GM19035 (cell line): Measurements from ENCODE around the gene ZNF391.
A peak's percentile ranks its signal among the peaks of the same experiment; 100 is the strongest.
"Not testable (repeated sequence)": the region's sequence is repeated elsewhere in the genome, so short reads cannot be mapped to it uniquely, and the experiment has no call there.

Experiments
- ATAC-seq: cut with Tn5 transposase; IDR thresholded peaks from one replicate; pipeline ENCODE4 v1.9.1; 2021; ENCODE audit not compliant: unreplicated experiment

ZNF391 gene

GRCh38 chr6:27388293-27389197 is at the start of gene ZNF391:
Gene ZNF391 (plus strand): TSS chr6:27388759. CDS start chr6:27400371, 11,612 bp downstream.
- peak; percentile 89 for ATAC-seq

- no peak for ATAC-seq
These were observed 35.7 kb upstream of the ZNF391 start for GRCh38 chr6:27352850-27353249.

DNA sequence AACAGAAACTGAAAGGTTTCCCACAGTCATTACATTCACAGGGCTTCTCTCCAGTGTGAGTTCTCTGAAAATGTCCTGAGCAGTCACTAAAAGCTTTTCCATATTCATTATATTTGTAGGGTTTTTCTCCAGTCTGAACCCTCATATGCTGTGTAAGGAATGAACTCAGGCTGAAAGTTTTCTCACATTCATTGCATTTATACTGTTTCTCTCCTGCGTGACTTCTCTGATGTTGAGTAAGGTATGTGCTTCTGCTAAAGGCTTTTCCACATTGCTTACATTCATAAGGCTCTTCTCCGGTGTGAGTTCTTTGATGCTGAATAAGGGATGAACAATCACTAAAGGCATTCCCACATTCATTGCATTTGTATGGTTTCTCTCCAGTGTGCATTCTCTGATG is 29.8 kb upstream of the ZNF391 start:
- ATAC-seq: no peak

- no peak for ATAC-seq
These were observed 29.3 kb upstream of the ZNF391 start for GRCh38 chr6:27359231-27359630.

GRCh38 chr6:27368202-27368601 is 20.4 kb upstream of the ZNF391 start:
- no peak for ATAC-seq

- no peak for ATAC-seq
These were observed 18.2 kb upstream of the ZNF391 start for GRCh38 chr6:27370391-27370790.

GRCh38 chr6:27374824-27375612 is 13.5 kb upstream of the ZNF391 start:
- no peak for ATAC-seq

- ATAC-seq: no peak
These were observed 12.9 kb upstream of the ZNF391 start for GRCh38 chr6:27375613-27376079.

- ATAC-seq: not testable (repeated sequence)
These were observed 10.2 kb upstream of the ZNF391 start for GRCh38 chr6:27378406-27378805.

GRCh38 chr6:27381001-27381400 is 7.6 kb upstream of the ZNF391 start:
- ATAC-seq: not testable (repeated sequence)

- no peak for ATAC-seq
These were observed 5.5 kb upstream of the ZNF391 start for GRCh38 chr6:27383011-27383410.

GRCh38 chr6:27383481-27383880 is 5.1 kb upstream of the ZNF391 start:
- no peak for ATAC-seq

- no peak for ATAC-seq
These were observed 4.1 kb downstream of the ZNF391 start for GRCh38 chr6:27392623-27393022.

GRCh38 chr6:27394073-27394472 is 5.5 kb downstream of the ZNF391 start:
- no peak for ATAC-seq

DNA sequence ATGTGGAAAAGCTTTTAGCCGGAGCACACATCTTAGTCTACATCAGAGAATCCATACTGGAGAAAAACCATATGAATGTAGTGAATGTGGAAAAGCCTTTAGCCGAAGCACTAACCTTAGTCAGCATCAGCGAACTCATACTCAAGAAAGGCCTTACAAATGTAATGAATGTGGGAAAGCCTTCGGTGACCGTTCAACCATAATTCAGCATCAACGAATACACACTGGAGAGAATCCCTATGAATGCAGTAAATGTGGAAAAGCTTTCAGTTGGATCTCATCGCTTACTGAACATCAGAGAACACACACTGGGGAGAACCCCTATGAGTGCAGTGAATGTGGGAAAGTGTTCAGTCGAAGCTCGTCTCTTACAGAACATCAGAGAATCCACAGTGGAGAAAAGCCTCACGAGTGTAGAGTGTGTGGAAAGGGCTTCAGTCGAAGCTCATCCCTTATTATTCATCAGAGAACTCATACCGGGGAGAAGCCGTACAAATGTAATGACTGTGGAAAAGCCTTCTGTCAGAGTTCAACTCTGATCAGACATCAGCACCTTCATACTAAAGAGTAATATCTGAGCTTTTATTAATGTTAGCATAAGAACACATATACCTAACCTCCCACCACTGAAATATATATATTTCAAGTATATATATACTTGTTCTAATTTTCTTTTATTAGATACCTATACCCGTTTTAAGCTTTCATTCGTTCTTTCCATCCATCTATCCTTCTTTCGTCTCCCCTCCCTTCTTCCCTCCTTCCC is 12.5 kb downstream of the ZNF391 start:
- no peak for ATAC-seq

GRCh38 chr6:27406085-27406484 is 17.5 kb downstream of the ZNF391 start:
- no peak for ATAC-seq

DNA sequence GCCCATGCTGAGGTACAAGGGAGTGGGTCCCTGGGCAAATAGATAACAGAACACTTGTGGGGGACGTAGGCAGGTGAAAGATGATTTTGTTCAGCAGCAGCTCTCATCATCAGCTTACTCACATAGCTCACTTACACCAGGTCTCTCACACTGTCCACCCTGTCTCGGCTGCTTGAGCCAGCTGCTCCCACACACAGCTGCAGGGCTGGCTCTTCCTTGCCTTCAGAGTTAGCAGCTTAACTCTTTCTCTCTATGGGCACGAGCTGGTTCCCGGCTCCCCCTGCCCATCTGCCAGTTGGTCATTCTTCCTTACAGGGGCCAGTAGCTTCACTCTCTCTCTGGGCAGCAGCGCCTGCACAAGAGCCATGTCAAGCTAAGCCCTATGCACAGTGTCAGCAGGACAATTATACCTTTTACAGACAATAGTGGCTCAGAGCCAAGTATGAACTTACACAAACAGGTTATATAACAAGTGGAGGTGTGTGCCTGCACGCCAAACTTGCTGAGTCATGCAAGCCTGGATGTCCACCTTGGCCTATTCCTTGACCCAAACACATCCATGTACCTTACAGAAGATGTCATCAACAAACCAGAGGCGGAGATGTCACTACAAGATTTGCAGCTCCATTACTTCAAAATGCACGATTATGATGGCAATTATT is 18.7 kb downstream of the ZNF391 start:
- ATAC-seq: no peak

DNA sequence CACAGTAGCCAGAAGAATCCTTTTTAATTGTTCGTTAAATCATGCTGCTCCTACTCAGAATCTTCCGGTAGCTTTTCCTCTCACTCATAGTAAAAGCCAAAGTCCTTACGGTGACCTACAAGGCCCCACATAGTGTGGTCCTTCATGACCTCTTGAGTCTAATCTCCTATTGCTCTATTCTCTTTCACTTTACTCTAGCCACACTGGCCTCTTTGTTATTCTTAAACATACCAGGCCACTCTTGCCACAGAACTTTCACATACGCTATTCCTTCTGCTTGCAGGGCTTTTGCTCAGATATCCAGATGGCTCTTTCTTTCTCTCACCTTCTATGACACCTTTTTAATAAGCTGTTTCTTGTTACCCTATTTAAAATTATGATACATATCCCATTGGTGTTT is 25.7 kb downstream of the ZNF391 start:
- ATAC-seq: no peak

DNA sequence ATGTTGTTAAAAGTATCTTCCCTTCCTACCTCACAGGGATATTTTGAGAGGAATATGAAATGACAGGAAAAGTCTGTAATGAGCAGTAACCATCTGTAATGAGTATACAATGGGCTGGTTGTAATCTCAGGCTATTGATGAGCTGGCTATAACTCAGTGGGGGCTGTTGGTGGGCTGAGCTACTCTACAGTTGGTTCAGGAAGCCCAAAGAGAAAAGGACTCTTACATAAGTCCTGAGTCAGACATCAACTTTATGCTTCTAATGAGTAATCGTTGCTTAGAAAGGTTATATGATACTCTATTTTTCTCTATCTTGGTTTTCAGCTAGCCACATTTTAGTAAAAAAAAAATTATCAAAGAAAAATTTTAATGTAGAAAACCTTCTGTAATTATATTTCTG is 26.4 kb downstream of the ZNF391 start:
- no peak for ATAC-seq

GRCh38 chr6:27415898-27416297 is 27.3 kb downstream of the ZNF391 start:
- ATAC-seq: no peak

DNA sequence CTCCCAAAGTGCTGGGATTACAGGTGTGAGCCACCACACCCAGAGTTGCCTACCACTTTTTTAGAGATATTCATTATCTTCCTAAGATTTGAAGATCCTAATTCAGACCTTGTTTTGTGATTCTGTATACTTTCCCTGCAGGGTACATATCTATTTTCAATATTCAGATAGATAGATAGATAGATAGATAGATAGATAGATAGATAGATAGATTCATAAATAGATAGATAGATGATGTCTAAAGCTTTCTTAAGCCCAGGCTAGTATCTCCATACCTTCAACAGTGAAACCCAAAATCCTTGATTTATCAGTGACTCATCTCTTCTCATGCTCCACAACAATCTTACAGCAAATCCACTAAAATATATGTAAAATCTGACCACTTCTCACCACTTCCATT is 30.8 kb downstream of the ZNF391 start:
- ATAC-seq: no peak
